GM12891 (cell line): ENCODE results near the gene IFT88.

ENCODE experiments used
- PAX5 ChIP-seq: IDR thresholded peaks from 2 replicates; pipeline ENCODE4 v1.6.1; 2011; ENCODE audit warnings: low read length, moderate library complexity, mild to moderate bottlenecking; ENCODE audit not compliant: insufficient read depth, severe bottlenecking
- POLR2A ChIP-seq: IDR thresholded peaks from 2 replicates; pipeline ENCODE4 v1.6.1; 2011; ENCODE audit warnings: low read depth, low read length, control low read depth
- POLR2AphosphoS5 ChIP-seq: IDR thresholded peaks from 2 replicates; pipeline ENCODE4 v1.6.1; 2011; ENCODE audit warnings: low read depth, low read length, control low read depth
- SPI1 ChIP-seq: IDR thresholded peaks from 2 replicates; pipeline ENCODE4 v1.6.1; 2011; ENCODE audit warnings: low read depth, low read length, control low read depth
- TAF1 ChIP-seq: IDR thresholded peaks from 2 replicates; pipeline ENCODE4 v1.6.1; 2011; ENCODE audit warnings: low read depth, low read length, control low read depth

- TF ChIP-seq POLR2A (no peak), POLR2AphosphoS5 (no peak), SPI1 (no peak), PAX5 (no peak), TAF1 (no peak)
Observed at GRCh38 chr13:20702530-20702914, 135.6 kb downstream of the IFT88 start.
